TTC549 (cell line): ENCODE results near the gene ARHGEF1.
"Not testable (repeated sequence)": the region's sequence is repeated elsewhere in the genome, so short reads cannot be mapped to it uniquely, and the experiment has no call there.

Experiments
- FAIRE-seq: peaks from 2 replicates; lab custom pipeline; 2012; peaks lifted over from hg19 to GRCh38; lab: Jason Lieb, UNC

ARHGEF1 gene

DNA sequence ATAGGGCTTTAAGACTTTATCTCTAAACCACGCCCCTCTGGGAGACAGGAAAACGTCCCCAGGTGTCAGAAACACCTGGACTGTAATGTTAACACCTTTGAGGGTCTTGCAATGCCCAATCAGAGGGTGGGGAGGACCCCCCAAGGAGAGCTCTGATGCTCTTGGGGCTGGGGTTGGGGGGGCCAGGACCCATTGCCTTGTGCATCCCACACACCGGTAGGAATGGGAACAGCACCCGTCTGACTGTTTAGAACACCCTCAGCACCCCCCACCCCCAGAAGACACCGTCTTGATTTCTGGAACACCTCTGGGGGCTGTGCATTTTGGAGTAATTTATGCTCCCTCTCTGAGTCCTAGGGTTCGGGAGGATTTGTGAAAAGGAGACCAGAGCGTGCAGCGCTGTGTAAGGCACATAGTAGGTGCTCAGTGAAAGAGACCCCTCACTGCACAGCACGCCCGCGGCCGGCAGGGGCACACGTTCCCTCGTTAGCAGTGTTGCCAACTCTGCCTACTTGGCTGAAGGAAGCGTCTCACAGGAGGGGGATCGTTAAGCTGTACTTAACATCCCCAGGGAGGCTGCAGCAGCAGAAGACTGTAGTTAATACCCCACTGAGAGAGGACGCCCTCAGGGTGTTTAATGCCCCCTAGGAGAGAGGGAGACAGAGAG lies 48.1 kb downstream of the ARHGEF1 start:
- FAIRE-seq, result no peak

- FAIRE-seq, result no peak
Observed at GRCh38 chr19:41932259-41932719, 49.3 kb downstream of the ARHGEF1 start.

DNA sequence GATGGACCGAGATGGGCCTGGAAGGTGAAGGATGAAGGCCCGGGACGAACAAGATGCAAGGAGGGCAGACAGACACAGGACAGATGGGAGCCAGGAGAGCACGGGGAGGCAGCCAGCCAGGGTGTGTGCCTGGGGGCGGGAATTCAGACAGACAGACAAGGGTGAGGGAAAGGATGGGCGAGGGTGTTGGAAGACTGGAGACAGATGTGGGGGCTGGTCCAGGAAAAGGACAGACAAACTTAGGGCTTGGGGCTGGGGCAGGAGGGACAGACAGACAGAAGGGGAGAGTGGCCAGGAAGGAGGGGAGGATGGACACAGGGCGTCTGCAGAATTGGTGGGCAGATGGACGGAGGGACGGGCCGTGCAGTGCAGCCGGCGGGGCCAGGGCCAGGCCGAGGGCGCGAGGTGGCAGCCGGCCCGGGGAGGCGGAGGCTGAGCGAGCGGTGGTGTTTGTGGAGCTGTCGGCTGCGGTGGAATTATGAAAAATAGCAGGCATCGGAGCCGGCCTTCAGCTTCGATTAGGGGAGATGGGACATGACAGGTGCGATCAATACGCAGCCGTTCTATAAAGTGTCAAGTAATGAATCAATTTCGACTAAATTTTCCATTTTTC lies 49.8 kb downstream of the ARHGEF1 start:
- no peak for FAIRE-seq

GRCh38 chr19:41933693-41934426 lies 50.9 kb downstream of the ARHGEF1 start:
- no peak for FAIRE-seq

DNA sequence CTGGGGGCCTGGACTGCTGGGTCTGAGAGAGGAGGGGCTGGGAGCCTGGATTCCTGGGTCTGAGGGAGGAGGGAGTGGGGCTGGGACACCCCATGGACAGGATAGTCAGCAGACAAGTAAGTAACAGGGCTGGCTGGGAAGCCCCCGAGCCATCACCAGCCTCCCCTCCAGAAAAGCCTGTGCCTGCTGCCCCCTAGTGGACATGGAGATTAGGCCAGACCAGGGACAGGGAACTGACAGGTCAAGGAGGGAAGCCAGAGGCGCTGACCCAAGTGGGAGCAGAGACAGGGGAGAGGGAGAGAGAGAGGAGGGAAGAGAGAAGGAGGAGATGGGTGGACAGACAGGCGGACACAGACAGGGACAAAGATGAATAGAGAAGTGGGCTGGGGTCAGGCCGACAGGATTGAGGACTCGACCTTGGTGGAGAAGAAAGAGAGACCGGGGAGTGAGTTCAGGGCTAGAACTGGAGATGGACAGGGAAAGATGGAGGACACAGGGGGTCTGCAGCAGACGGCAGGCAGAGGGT lies 51.9 kb downstream of the ARHGEF1 start:
- FAIRE-seq, result no peak

- FAIRE-seq, result no peak
Observed at GRCh38 chr19:41935760-41936415, 52.9 kb downstream of the ARHGEF1 start.

- FAIRE-seq, result no peak
Observed at GRCh38 chr19:41936416-41936850, 53.4 kb downstream of the ARHGEF1 start.

DNA sequence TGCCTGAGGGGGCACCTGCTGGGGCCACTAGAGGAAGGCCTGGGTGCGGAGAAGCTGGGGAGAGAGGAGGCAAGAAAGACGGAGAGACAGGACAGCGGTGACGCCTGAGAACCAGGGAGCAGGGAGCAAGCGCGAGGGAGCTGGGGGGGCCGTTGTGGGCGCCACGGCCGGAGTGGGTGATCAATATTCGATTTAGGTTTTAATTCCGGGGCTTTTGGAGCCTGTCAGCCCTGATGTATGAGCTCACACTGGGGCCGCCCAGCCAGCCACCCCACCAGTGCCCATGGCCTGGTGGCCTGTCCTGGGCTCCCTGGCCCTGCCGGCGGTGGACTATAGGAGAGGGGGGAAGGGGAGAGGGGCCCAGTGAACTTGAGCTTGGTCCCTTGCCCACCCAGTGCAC lies 54.0 kb downstream of the ARHGEF1 start:
- no peak for FAIRE-seq

- no peak for FAIRE-seq
Observed at GRCh38 chr19:41937525-41938468, 54.8 kb downstream of the ARHGEF1 start.

GRCh38 chr19:41939209-41939608 lies 56.2 kb downstream of the ARHGEF1 start:
- FAIRE-seq, result not testable (repeated sequence)

GRCh38 chr19:41939861-41940730 lies 57.1 kb downstream of the ARHGEF1 start:
- no peak for FAIRE-seq

DNA sequence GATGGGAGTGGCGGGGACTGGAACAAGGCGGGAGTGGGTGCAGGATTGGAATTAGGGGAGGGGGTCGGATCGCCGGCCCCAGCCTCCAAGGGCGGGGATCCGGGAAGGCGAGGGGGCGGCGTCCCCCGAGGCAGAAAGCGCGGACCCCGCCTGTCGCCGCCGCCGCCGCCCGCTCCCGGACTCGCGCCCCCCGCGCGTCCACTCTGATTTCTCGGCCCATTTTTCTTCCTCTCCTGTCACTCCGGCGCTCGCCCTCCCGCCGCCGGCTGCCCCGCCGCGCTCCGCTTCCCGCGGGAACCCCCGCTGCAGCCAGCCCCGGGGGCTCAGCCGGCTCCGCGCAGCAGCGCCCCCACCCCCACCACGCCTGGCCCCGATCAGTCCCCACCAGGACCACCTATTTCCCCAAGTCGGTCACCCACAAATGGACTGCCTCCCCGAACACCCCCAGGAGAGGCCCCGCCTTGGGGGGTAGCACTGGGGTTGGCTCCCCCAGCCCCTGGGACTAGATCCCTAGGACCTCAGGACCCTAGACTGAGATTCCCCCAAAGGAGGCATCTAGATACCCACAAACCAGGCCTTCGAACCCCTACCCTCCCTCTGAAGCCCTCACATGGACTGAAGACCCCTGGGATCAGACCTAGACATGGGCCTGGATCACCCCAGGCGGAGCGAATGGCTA lies 57.9 kb downstream of the ARHGEF1 start:
- no peak for FAIRE-seq

DNA sequence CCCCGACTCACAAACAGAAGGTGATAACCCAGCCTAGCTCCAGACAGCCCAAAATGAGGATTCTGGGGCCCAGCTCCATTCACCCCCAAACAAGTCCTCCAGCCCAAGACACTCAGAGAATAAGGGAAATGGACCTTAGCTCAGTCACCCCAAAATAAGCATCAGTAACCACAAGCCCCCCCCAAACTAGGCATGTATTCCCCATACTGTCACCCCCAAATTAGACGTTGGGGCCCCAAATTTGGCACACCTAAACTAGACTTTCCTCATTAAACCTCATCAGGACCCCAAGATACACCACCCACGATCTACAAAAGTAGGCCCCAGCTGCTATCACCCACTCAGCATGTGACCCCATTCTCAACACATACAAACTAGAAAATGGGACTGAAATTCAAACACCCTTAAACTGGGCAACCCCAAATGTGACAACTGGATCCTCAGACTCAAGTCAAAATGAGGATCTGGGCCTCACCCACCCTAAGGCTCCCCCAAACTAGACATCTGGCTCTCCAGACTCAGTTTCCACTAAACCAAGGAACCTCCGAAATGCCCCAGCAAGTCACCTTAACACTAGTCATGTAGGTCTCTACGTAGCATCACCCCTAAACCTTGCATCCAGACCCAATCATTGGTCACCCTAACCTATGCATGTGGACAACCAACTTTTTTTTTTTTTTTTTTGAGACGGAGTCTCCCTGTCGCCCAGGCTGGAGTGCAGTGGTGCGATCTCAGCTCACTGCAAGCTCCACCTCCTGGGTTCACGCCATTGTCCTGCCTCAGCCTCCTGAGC lies 58.6 kb downstream of the ARHGEF1 start:
- no peak for FAIRE-seq

- no peak for FAIRE-seq
Observed at GRCh38 chr19:41944336-41944735, 61.4 kb downstream of the ARHGEF1 start.

DNA sequence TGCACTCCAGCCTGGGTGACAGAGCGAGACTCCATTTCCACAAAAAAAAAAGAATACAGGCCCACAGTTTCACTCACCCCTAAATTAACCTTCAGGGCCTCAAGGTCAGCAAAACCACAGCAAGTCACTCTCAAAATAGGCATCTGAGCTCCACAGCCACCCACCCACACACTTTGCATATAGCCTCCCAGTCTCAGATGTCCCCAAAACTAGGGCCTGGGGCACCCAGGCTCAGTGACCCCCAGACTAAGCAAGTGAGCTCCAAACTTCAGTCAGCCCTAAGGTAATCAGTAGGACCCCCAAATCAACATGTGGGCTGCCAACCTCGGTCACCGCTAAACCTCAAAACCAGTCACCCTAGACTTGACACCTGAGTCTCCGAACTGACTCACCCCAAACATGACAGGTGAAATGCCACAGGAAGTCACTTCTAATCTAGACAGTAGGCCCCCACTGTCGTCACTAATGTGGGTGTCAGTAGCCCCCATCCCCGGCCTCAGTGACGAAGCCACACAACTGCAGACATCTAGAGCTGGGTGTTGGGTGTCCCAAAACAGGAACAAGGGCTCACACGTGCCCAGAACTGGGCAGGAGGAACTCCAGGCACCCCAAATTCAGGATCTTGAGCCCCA lies 62.3 kb downstream of the ARHGEF1 start:
- FAIRE-seq, result no peak

DNA sequence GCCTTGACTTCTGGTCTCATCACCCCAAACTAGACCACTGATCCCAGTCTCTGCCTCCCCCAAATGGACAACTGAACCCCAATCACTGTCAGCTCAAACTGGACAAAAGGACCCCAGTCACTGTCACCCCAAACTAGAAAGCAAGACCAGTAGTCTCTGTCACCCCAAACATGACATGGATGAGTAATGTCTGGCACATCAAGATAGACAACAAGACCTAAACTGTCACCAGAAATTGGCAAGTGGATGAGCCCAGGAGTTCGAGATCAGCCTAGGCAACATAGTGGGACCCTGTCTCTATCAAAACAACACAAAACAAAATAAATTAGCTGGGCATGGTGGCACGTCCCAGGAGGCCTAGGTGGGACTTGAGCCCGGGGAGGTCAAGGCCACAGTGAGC lies 64.1 kb downstream of the ARHGEF1 start:
- no peak for FAIRE-seq

- FAIRE-seq, result no peak
Observed at GRCh38 chr19:41951686-41952172, 68.7 kb downstream of the ARHGEF1 start.

- no peak for FAIRE-seq
Observed at GRCh38 chr19:41955521-41955920, 72.5 kb downstream of the ARHGEF1 start.
